Ishikawa (cell line): ENCODE results near the gene HOXA10.

ENCODE experiments used
- NFIC ChIP-seq: IDR thresholded peaks from 2 replicates; pipeline ENCODE4 v1.6.1; 2012
- TAF1 ChIP-seq: IDR thresholded peaks from 2 replicates; pipeline ENCODE4 v1.6.1; 2012; ENCODE audit warnings: low read depth, mild to moderate bottlenecking
- YY1 ChIP-seq: IDR thresholded peaks from 2 replicates; pipeline ENCODE4 v1.6.1; 2012; ENCODE audit warnings: low read depth
- TF ChIP-seq, protein P1 (sequence below): IDR thresholded peaks from 2 replicates; pipeline ENCODE4 v1.6.1; 2012

DNA sequence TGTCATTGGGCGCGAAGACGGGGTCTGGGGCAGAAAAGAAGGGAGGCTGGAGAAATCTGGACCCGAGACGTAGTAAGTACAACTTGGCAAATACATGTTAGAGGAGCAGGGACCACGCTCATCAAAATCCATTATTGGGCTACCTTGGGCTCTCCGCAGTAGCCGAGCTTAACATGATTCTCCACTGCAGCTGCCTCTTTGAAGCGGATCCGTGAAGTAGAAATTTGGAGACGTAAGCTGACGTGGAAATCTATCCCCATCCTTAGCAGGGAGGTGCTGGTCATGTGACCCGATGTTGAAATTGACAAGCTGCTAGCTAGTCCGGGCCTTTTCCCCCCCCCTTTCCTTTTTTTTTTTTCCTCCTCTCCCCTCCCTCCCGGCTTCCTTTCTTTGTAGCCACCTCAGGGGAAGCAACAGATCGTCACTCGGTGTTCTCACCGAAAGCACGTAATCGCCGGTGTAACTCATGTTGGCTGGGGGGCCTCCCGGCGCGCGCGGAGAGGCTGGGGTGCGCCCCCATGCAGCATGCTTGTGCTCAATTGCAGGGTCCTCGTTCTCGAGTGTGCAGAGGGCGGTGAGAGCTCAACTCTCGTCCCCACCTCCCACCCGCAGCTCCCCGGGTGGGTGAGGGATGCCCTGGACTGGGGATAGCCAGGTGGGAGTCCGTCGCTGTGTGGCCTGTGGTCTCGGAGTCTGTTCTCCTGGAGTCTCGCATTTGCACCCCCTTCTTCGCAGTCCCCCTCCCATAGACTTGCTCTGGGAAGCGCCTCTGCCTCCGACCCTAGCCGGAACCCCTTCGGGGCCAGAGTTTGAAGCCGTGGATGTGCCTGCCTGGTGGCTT is 11.1 kb upstream of the HOXA10 start, which contains the start of gene HOXA11:
- no peak for TF ChIP-seq TAF1
- TF ChIP-seq, protein P1, sequence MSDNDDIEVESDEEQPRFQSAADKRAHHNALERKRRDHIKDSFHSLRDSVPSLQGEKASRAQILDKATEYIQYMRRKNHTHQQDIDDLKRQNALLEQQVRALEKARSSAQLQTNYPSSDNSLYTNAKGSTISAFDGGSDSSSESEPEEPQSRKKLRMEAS, result no peak
- no peak for TF ChIP-seq NFIC
- no peak for TF ChIP-seq YY1
